ENCODE measurements around the gene ATN1. TPM values are rescaled to one million over a fixed set of nuclear protein-coding genes. Genes with fewer than 3 reads are reported as not detected.

The ATN1 gene
- total and polyA plus RNA-seq, 9 of the 15 experiments (the other 6 are each of a cell fraction or from before 2014, with no cell fraction given): 0.15 to 49.8 (median 2.7) TPM

- TF ChIP-seq ZNF592 (IDR thresholded peaks at IDR 0.05): no peak
- no peak for TF ChIP-seq ZNF445 (CRISPR knock-in tag; IDR thresholded peaks at IDR 0.05; ENCODE audit: low read depth)
- TF ChIP-seq ZEB2 (IDR thresholded peaks at IDR 0.05): peak; percentile 86
- TF ChIP-seq ZFP30 (CRISPR knock-in tag; IDR thresholded peaks at IDR 0.05; ENCODE audit: borderline replicate concordance): no peak
- no peak for TF ChIP-seq NFYB (IDR thresholded peaks at IDR 0.05; ENCODE audit: extremely low read depth, insufficient read length)
- TF ChIP-seq ZNF184 (CRISPR knock-in tag; IDR thresholded peaks at IDR 0.05): no peak
- no peak for TF ChIP-seq DACH1 (IDR thresholded peaks at IDR 0.05; ENCODE audit: partially characterized antibody)
- TF ChIP-seq CBX3 (IDR thresholded peaks at IDR 0.05; ENCODE audit: borderline replicate concordance in 1 of 2, low read length in 2 of 2): no peak
- no peak for TF ChIP-seq KAT2B (IDR thresholded peaks at IDR 0.05; ENCODE audit: low read depth, low read length)
- no peak for TF ChIP-seq CHCHD3 (CRISPR knock-in tag; IDR thresholded peaks at IDR 0.05)
- TF ChIP-seq ZNF124 (CRISPR knock-in tag; IDR thresholded peaks at IDR 0.05): no peak
- no peak for TF ChIP-seq ZBTB40 (IDR thresholded peaks at IDR 0.05)
- no peak for TF ChIP-seq ZBTB40 (CRISPR knock-in tag; IDR thresholded peaks at IDR 0.05)
- TF ChIP-seq RUNX1 (IDR thresholded peaks at IDR 0.05; ENCODE audit: low read depth): no peak
- no peak for TF ChIP-seq POLR3A (IDR thresholded peaks at IDR 0.05; ENCODE audit: borderline replicate concordance, extremely low read depth, insufficient read depth, insufficient read length)
- TF ChIP-seq MED1 (CRISPR knock-in tag; IDR thresholded peaks at IDR 0.05; ENCODE audit: borderline replicate concordance): no peak
- no peak for TF ChIP-seq ETV5 (CRISPR knock-in tag; IDR thresholded peaks at IDR 0.05; ENCODE audit: low read depth)
Measured at GRCh38 chr12:6964605-6965025, 36.9 kb downstream of the ATN1 start (continued).

Data from K562 (cell line).